IMR-90 (cell line): ENCODE data around the gene WLS. TPM values are rescaled to one million over a fixed set of nuclear protein-coding genes. Genes with fewer than 3 reads are reported as not detected.

ENCODE experiments used
- ATAC-seq: fragments of 200-7000 bp; cut with Tn5 transposase; 2 replicates; pipeline ENCODE4 v1.9.1; 2020; ENCODE audit warnings: low read depth, mild to moderate bottlenecking, moderate library complexity
- BruUV-seq: library from RNA; stranded (reverse); fragments of 400-500 nt; replicated peaks from 2 replicates; lab custom pipeline; 2021; lab: Mats Ljungman, UMichigan
- CTCF ChIA-PET: fragments of 300-600 bp; formaldehyde crosslinking; extraction: SDS; loops from one replicate; lab custom pipeline; 2021; ENCODE audit warnings: antibody characterized with exemption; lab: Yijun Ruan, JAX
- POLR2A ChIA-PET: fragments of 300-600 bp; sonication (Branson Sonifier 250); formaldehyde crosslinking; loops from one replicate; lab custom pipeline; 2022; ENCODE audit warnings: antibody characterized with exemption; ENCODE audit not compliant: unreplicated experiment; lab: Charles Lee
- DNase-seq: peaks from one replicate; pipeline ENCODE4 v3.0.0; 2013
- H2AFZ ChIP-seq: replicated peaks from 2 replicates; pipeline ENCODE3; 2013; ENCODE audit warnings: low read length, mild to moderate bottlenecking; ENCODE audit not compliant: poor library complexity
- H2AK5ac ChIP-seq: 2 replicates; pipeline ENCODE4 v1.6.1; 2013; ENCODE audit warnings: low read depth, low read length, inconsistent platforms
- H2AK9ac ChIP-seq: replicated peaks from 2 replicates; pipeline ENCODE3; 2013; ENCODE audit warnings: mild to moderate bottlenecking, low read depth, low read length, moderate library complexity; ENCODE audit not compliant: poor library complexity
- H2BK120ac ChIP-seq: 2 replicates; pipeline ENCODE4 v1.6.1; 2013; ENCODE audit warnings: low read depth, low read length, inconsistent platforms
- H2BK15ac ChIP-seq: 3 replicates; pipeline ENCODE4 v1.6.1; 2013; ENCODE audit warnings: low read depth, low read length, inconsistent platforms
- H2BK20ac ChIP-seq: 2 replicates; pipeline ENCODE4 v1.6.1; 2013; ENCODE audit warnings: low read depth, mild to moderate bottlenecking, inconsistent platforms, low read length, moderate library complexity
- H2BK5ac ChIP-seq: 2 replicates; pipeline ENCODE4 v1.6.1; 2013; ENCODE audit warnings: mild to moderate bottlenecking, low read depth, low read length, inconsistent platforms; ENCODE audit not compliant: poor library complexity, severe bottlenecking
- H3K14ac ChIP-seq: replicated peaks from 2 replicates; pipeline ENCODE4 v1.6.1; 2013; ENCODE audit warnings: low read depth, low read length, inconsistent platforms
- H3K18ac ChIP-seq: 2 replicates; pipeline ENCODE4 v1.6.1; 2013; ENCODE audit warnings: low read depth, low read length, control low read depth
- H3K23ac ChIP-seq: 2 replicates; pipeline ENCODE4 v1.6.1; 2013; ENCODE audit warnings: low read depth, low read length, inconsistent platforms
- H3K27ac ChIP-seq: 2 replicates; pipeline ENCODE4 v1.5.1; 2013; ENCODE audit warnings: mild to moderate bottlenecking, control low read depth, low read length; ENCODE audit not compliant: insufficient read depth
- H3K27me3 ChIP-seq: 2 replicates; pipeline ENCODE4 v1.6.1; 2013; ENCODE audit warnings: low read length; ENCODE audit not compliant: control insufficient read depth, insufficient read depth
- H3K36me3 ChIP-seq: 2 replicates; pipeline ENCODE4 v1.6.1; 2013; ENCODE audit warnings: low read length, mixed read lengths; ENCODE audit not compliant: control insufficient read depth, insufficient read depth
- H3K4ac ChIP-seq: 2 replicates; pipeline ENCODE4 v1.6.1; 2013; ENCODE audit warnings: low read depth, low read length, inconsistent platforms
- H3K4me1 ChIP-seq: 2 replicates; pipeline ENCODE4 v1.6.1; 2013; ENCODE audit warnings: low read length, mixed read lengths; ENCODE audit not compliant: control insufficient read depth, insufficient read depth
- H3K4me2 ChIP-seq: 2 replicates; pipeline ENCODE4 v1.6.1; 2013; ENCODE audit warnings: low read depth, mild to moderate bottlenecking, control low read depth, low read length, moderate library complexity
- H3K4me3 ChIP-seq: 2 replicates; pipeline ENCODE4 v1.5.1; 2013; ENCODE audit warnings: low read depth, mild to moderate bottlenecking, control low read depth, low read length, moderate library complexity; ENCODE audit not compliant: insufficient read depth
- H3K56ac ChIP-seq: 2 replicates; pipeline ENCODE4 v1.6.1; 2013; ENCODE audit warnings: low read length, inconsistent platforms; ENCODE audit not compliant: insufficient read depth; ENCODE audit errors: extremely low read depth
- H3K79me1 ChIP-seq, 2 experiments: 2 replicates each; pipeline ENCODE4 v1.6.1; 2013; ENCODE audit warnings: low read length in 2 of 2, inconsistent platforms in 1 of 2, low read depth in 1 of 2
- H3K9ac ChIP-seq: 2 replicates; pipeline ENCODE4 v1.6.1; 2013; ENCODE audit warnings: low read depth, low read length, control low read depth
- H3K9me1 ChIP-seq: 2 replicates; pipeline ENCODE4 v1.6.1; 2013; ENCODE audit warnings: low read length, inconsistent platforms; ENCODE audit not compliant: insufficient read depth
- H3K9me3 ChIP-seq: 2 replicates; pipeline ENCODE4 v1.6.1; 2013; ENCODE audit warnings: low read length; ENCODE audit not compliant: control insufficient read depth, insufficient read depth
- H4K20me1 ChIP-seq: 2 replicates; pipeline ENCODE4 v1.6.1; 2013; ENCODE audit warnings: low read length, inconsistent platforms; ENCODE audit not compliant: insufficient read depth
- H4K5ac ChIP-seq: 2 replicates; pipeline ENCODE4 v1.6.1; 2013; ENCODE audit warnings: mild to moderate bottlenecking, low read depth, low read length, control low read depth
- H4K8ac ChIP-seq, 2 experiments: 2 replicates each; pipeline ENCODE4 v1.6.1; 2013; ENCODE audit warnings: low read depth in 2 of 2, low read length in 2 of 2, control low read depth in 1 of 2, inconsistent platforms in 1 of 2
- H4K91ac ChIP-seq: 2 replicates; pipeline ENCODE4 v1.6.1; 2013; ENCODE audit warnings: low read depth, low read length, inconsistent platforms; ENCODE audit not compliant: insufficient read depth
- FOS ChIP-seq: fragments of 150-350 bp; IDR thresholded peaks from 2 replicates; pipeline ENCODE4 v1.6.1; 2016; ENCODE audit warnings: low read depth, low read length
- RFX5 ChIP-seq: IDR thresholded peaks from 2 replicates; pipeline ENCODE4 v1.8.0; 2012; ENCODE audit warnings: low read depth, mild to moderate bottlenecking, low read length, moderate library complexity
- WGBS, 2 experiments: methylation state at CpG; one replicate each; pipeline versions ENCODE4 v1.1.5 to v1.1.7; 2013; ENCODE audit warnings: missing lambda C conversion rate in 2 of 2; ENCODE audit not compliant: insufficient read length in 1 of 2; ENCODE audit errors: extremely low coverage in 2 of 2; 5-methylcytosine and 5-hydroxymethylcytosine counted together
- dilution Hi-C: fragments of 300-500 bp; cut with HindIII; formaldehyde crosslinking; loops from one replicate; pipeline ENCODE4 v1.14.3; 2018; ENCODE audit warnings: low sequenced_read_pairs; ENCODE audit not compliant: unreplicated experiment
- in situ Hi-C: fragments of 300-500 bp; cut with MboI; formaldehyde crosslinking; loops from 3 replicates; pipeline ENCODE4 v1.14.3; 2019; ENCODE audit warnings: low sequenced_read_pairs, inconsistent platforms, mixed read lengths
- intact Hi-C: fragments of 100-400 bp; cut with micrococcal nuclease; formaldehyde crosslinking; loops from 2 replicates; pipeline ENCODE4 v1.10.0; 2022
- polyA plus RNA-seq, 3 experiments: library from polyadenylated mRNA; depleted of rRNA; stranded (reverse); fragments of >200 nt; gene quantifications; 2 replicates each; pipeline ENCODE4 v1.2.3, GENCODE V29; 2012; ENCODE audit warnings: low replicate concordance in 1 of 3
- total RNA-seq: library from RNA; depleted of rRNA; stranded (reverse); fragments of >200 nt; gene quantifications from 2 replicates; pipeline ENCODE4 v1.2.3, GENCODE V29; 2012
- TF ChIP-seq, protein P1 (sequence below): fragments of 150-350 bp; IDR thresholded peaks from 2 replicates; pipeline ENCODE4 v1.6.1; 2017; ENCODE audit warnings: mild to moderate bottlenecking, antibody characterized with exemption, low read length, low read depth
- TF ChIP-seq, protein P2 (sequence below): fragments of 150-350 bp; IDR thresholded peaks from 2 replicates; pipeline ENCODE4 v1.6.1; 2016; ENCODE audit warnings: low read depth, mild to moderate bottlenecking, low read length, moderate library complexity, borderline replicate concordance

The WLS gene
- total and polyA plus RNA-seq, 2 of the 4 experiments (the other 2 are of a cell fraction) = 152 to 157 TPM

DNA sequence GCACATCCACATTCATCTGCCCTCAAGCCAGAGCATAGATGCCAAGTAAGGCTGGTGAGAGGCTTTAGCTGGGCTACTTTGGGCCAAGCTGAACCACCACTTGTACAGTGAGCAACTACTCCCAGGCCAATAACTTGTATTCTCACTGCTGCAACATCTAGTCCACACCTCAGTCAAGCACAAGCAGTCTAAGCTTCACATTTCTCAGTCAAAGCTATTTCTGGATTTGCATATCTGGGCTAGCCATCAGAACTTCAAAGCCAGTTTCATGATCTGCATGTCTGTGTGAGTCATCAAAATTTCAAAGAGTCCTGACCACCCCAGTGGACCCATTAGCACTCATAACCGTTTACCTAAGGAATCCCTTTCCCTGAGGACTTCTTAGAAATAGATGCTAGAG, 104.2 kb downstream of the WLS start:
- no peak overlapping the region for H3K14ac ChIP-seq
- no peaks in the 10 kb centered on the region for H4K20me1 ChIP-seq
- DNase-seq (peak; percentile 60), ATAC-seq (peak; percentile 72)
- no CpG with 5 or more reads among the region's 1 CpG for WGBS, 2 experiments
- dilution Hi-C loops = no loop called here
- no peak overlapping the region for H2BK20ac ChIP-seq
- ChIA-PET CTCF (interaction anchor here (0.5 to 1.0 kb wide), 2 partner anchors 104 to 193 kb away, joined by 4 read pairs; partner anchors contain the start of gene WLS), POLR2A (no interaction called here)
- peaks cover 0 to 20% of the 10 kb centered on the region in 2 experiments; a peak in 2 of 4 replicates for H3K79me1 ChIP-seq
- H2BK15ac ChIP-seq = no peak overlapping the region
- no peak overlapping the region for H3K9ac ChIP-seq
- in situ Hi-C loops = no loop called here
- no peak overlapping the region for H3K27ac ChIP-seq
- H3K23ac ChIP-seq = peak overlapping the region; percentile 14; the same call in 1 of the 2 replicates
- no peak overlapping the region for H3K4ac ChIP-seq
- intact Hi-C loops = no loop called here
- H3K4me1 ChIP-seq = peaks cover 5% of the 10 kb centered on the region; the same call in 1 of the 2 replicates
- H3K27me3 ChIP-seq = no peaks in the 10 kb centered on the region
- no peak overlapping the region for H3K4me3 ChIP-seq
- H2AFZ ChIP-seq = no peak overlapping the region
- TF ChIP-seq, protein P1, sequence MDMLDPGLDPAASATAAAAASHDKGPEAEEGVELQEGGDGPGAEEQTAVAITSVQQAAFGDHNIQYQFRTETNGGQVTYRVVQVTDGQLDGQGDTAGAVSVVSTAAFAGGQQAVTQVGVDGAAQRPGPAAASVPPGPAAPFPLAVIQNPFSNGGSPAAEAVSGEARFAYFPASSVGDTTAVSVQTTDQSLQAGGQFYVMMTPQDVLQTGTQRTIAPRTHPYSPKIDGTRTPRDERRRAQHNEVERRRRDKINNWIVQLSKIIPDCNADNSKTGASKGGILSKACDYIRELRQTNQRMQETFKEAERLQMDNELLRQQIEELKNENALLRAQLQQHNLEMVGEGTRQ = no peak
- TF ChIP-seq, protein P2, sequence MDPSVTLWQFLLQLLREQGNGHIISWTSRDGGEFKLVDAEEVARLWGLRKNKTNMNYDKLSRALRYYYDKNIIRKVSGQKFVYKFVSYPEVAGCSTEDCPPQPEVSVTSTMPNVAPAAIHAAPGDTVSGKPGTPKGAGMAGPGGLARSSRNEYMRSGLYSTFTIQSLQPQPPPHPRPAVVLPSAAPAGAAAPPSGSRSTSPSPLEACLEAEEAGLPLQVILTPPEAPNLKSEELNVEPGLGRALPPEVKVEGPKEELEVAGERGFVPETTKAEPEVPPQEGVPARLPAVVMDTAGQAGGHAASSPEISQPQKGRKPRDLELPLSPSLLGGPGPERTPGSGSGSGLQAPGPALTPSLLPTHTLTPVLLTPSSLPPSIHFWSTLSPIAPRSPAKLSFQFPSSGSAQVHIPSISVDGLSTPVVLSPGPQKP = no peak
- TF ChIP-seq RFX5 = no peak
- peak; percentile 61; the same call in 1 of the 2 replicates for TF ChIP-seq FOS
- H4K91ac ChIP-seq = no peak overlapping the region
- H3K9me1 ChIP-seq = peaks cover 12% of the 10 kb centered on the region
- H3K9me3 ChIP-seq = no peaks in the 10 kb centered on the region
- peaks cover 46% of the 10 kb centered on the region for H3K36me3 ChIP-seq
- H2AK5ac ChIP-seq = no peak overlapping the region
- no peak overlapping the region for H3K56ac ChIP-seq
- no TSS peak for BruUV-seq
- H2AK9ac ChIP-seq = no peak overlapping the region
- no peak overlapping the region for H3K18ac ChIP-seq
- H3K4me2 ChIP-seq = no peak overlapping the region
- no peak overlapping the region for H2BK5ac ChIP-seq
- no peak overlapping the region for H2BK120ac ChIP-seq
- H4K8ac ChIP-seq = no peak overlapping the region
- no peak overlapping the region for H4K5ac ChIP-seq
